ENCODE data around the gene REP15.
"Not testable (repeated sequence)": the region's sequence is repeated elsewhere in the genome, so short reads cannot be mapped to it uniquely, and the experiment has no call there.

The REP15 gene, protein sequence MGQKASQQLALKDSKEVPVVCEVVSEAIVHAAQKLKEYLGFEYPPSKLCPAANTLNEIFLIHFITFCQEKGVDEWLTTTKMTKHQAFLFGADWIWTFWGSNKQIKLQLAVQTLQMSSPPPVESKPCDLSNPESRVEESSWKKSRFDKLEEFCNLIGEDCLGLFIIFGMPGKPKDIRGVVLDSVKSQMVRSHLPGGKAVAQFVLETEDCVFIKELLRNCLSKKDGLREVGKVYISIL

DNA sequence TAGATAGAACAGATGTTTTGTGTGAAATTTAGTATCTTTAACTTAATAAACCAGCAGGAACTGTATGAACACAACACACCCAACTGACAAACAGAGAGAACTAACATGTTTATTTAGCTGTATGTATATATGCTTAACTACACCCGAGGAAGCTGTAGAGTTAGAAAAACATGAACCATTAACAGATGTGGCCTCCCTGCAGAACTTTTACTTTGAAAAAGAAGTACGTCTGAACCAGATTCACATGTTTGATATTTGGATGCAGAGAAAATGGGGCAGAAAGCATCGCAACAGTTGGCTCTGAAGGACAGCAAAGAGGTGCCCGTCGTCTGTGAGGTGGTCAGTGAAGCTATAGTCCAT lies at the start of gene REP15:
REP15 (plus strand) TSS at position 155 of the 360 bp plus-strand sequence; CDS start at position 271, 116 bp downstream.
- DNase-seq (ENCODE audit: insufficient read length, low spot score), result no peak
- no peak for FAIRE-seq

DNA sequence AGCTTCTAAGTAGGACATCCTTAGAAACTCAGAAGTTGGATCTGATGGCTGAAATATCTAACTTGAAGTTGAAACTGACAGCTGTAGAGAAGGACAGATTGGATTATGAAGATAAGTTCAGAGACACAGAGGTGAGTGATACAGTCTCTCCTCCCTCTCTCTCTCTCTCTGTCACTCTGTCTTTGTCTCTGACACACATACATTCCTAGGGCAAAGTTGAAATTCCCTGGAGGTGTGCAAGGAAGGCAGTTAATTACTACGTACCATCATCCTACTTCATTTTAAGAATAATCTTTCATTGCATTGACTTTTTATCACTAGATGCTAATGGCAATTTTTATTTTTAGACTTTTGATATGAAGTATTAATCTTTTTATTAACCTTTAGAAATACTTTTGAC lies 46.2 kb upstream of the REP15 start:
- no peak for DNase-seq (ENCODE audit: insufficient read length, low spot score)
- FAIRE-seq, result no peak

DNA sequence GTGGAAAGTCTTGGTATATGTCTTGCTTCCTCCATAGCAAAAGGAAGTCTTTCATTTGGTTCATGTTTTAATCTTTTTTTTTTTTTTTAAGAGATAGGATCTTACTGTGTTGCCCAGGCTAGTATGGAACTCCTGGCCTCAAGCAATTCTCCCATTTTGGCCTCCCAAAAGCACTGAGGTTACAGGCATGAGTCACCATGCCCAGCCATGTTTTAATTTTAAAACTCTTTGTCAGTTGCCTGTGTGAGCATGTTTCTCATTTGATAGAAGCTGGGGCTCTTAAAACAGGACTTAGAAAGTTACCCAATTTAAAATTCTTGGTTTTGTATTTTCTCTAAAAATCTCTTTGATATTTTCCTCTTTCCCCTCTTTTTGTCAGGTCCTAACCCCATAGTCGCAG lies 45.0 kb upstream of the REP15 start:
- FAIRE-seq, result no peak
- no peak for DNase-seq (ENCODE audit: insufficient read length, low spot score)

DNA sequence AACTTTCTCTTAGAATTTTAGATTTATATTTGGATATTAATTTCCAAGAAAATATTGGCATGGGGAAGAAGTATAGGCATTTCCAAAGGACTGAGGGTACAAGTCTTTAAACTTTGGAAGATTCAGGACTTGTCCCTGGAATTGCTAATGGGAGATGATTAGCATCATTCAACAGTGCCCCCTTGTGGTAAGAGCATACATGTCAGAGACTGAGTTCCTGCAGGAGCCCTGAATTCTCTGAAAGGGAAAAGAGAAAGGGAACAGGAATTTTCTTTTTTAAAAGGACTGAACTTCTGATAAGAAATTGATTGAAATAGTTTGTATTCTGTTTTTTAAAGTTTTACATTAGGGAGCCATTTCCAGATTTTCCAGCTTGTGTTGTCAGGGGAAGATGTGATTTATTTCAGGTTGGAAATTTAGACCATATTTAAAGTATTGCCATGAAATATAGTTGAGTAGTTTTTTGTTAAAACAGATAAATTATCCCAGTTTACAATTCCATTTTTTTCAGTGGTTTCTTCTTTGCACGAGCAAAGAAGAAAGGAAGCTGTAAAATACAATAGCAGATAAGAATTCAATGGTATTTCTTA lies 44.0 kb upstream of the REP15 start:
- FAIRE-seq, result peak; percentile 82

DNA sequence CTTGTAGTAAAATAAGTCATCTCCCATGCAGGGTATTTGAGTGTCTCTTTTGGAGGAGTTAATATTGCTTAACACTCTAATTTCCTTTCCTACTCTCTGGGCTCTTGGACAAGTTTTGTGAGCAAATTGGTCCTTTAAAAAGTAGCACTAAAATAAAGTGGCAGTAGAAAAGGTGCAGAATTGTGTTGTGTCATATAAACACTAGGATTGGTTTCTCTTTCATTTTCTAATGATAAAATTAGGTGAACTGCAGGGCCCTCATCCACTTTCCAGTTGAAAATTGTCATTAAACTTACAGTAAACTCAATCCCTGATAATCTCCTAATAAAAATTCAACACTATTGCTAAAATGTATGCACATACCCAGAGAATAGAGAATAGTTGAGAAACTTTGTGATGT lies 42.6 kb upstream of the REP15 start:
- DNase-seq (ENCODE audit: insufficient read length, low spot score) (no peak), FAIRE-seq (peak; percentile 77)

More for the DNA sequence above, 44.0 kb upstream of the REP15 start:
- DNase-seq (ENCODE audit: insufficient read length, low spot score), result peak; percentile 8

DNA sequence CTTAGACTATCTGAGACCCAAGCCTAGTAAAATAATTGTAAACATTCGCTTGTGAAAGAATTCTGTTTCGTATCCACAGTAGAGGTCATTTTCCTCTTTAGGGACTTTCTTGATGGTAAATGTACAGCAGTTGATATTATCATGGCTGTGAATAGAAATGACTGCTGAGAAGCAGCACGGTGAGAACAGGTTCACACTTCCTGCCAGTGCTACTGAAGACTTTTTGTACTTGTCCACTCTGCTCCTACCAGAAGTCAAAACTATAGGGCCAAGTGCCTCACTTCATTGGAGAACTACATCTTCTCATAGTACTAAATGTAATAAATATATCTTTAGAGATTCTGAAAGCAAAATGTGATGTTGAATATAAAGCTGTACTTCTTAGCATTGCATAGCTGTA lies 40.8 kb upstream of the REP15 start:
- not testable (repeated sequence) for DNase-seq (ENCODE audit: insufficient read length, low spot score); FAIRE-seq

DNA sequence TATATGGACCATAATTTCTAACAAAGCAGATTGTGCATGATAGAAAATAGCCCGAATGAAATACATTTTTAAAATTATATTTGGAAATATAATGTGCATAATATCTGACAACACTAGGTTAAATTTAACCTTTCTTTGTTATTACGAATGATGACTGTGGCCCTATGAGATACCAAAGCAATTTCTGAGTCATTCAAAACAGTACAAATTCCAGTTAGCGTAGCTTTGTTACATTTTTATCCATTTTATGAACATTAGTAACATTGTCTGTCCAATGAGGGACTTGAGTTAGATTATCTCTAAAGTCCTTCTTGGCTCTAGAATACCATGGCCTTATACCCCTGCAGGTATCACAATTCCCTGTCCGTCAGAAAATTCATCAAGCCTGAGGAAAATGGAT lies 39.0 kb upstream of the REP15 start:
- FAIRE-seq (no peak), DNase-seq (ENCODE audit: insufficient read length, low spot score) (no peak)

DNA sequence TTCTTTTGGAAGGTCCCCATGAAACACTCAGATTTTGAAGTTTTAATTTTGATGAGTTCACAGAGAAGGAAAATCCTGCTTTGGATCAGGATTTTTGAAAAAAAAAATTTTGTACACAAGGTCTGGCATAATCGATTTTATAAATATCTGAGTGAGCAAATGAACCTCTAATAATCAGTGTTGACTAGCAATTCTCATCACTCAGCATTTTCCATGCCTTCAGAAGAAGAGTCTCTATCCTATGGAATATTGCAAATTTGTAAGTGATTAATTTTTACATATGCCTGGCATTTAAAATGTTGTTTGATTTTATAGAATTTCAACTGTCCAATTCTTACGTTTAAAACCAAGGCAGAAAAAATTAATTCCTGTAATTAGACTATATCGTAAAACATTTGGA lies 30.5 kb upstream of the REP15 start:
- FAIRE-seq, result no peak
- no peak for DNase-seq (ENCODE audit: insufficient read length, low spot score)

DNA sequence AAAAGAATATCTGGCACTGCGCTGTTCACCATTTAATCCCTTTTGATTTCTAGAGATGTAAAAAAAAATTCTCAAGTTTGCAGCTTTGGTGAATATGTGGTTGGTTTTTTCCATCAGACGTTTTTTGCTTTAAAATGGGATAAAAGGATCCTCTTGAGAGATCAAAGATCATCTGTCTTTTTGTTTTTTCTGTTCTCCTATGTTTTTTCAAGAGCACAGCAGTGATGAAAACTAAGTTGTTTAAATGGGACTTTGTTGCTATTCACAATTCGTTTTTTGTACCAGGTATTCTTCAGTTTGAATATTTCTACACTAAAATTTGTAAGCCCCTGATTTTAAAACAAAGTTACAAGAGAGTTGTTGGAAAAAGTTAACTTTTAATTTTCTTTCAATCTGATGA lies 29.7 kb upstream of the REP15 start:
- FAIRE-seq (no peak), DNase-seq (ENCODE audit: insufficient read length, low spot score) (no peak)

DNA sequence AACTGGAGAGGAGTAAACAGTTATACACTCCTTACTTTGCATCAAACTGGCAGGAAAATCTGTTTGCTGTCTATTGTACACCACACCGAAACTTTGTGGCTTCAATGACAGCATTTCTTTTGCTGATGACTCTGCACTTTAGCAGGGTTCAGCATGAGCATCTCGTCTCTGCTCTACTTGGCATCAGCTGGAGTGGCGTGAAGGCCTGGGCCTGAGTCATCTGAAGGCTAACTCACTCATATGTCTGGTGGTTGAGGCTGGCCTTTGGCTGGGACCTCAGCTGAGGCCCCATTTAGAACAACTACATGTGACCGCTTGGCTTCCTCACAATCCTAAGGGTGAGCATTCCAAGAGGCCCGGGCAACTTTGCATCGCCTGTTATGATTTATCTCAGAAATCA lies 28.7 kb upstream of the REP15 start:
- FAIRE-seq, result no peak
- DNase-seq (ENCODE audit: insufficient read length, low spot score), result no peak

DNA sequence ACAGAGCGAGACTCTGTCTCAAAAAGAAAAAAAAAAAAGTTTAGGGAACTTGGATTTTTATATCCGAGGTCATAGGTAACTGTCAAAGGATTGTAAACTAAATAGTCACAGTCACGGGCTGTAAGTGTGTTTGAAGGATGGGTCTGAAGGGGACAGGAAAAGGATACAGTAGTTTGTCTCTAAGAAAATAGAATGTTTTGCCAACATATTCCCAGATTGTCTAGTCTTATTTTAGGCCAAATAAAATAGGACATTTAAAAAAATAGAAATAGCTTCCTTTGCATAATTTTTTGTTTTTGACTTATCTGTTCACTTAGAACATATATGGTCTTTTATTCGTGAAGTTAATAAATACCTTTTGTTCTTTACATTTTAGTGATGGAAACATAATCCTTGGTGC lies 24.2 kb upstream of the REP15 start:
- DNase-seq (ENCODE audit: insufficient read length, low spot score) (no peak), FAIRE-seq (no peak)

DNA sequence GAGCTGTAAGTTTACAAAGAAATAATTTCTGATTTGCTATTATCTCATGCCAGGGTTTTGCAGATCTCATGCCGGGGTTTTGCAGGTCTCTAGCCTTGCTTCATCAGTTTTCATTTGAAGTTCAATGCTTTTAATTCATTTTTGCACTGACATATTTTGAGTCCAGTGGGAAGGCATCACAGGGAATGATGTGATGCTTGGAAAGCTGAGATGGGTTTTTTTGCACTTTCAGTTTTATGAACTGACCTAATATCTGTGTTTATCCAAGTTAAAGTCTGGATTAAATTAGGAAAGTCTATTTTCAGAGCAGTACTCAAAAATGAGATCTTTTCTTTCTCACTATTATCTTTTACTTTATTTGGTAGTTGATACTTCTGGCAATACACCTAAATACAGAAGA lies 23.6 kb upstream of the REP15 start:
- peak; percentile 58 for FAIRE-seq
- DNase-seq (ENCODE audit: insufficient read length, low spot score), result no peak

DNA sequence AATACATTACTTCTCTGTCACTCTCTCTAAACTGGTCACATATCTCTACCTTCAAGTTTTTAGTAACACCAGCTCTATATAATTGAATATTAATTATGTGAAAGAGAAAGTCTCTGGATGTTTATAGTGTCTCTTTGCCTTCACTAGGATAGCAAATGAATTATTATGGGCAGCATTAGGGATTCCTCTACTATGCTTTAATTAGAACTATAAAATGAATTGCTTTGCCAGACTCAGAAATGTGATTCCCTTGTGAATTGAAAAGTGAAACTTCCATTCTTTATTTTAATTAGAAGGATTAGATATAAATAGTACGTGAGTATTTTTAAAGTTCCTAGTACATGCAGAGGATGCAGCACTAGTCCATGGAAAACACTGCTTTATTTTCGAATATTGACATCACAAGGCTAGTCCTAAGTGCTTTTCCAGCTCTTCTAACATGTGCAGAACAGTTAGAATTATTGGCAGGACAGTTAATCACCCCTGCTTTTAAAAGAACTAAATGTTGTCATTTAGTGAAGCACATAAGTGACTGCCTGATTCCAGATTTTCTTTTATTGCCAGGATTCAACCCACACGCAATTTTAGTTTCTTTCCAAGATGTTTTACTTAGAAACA lies 23.0 kb upstream of the REP15 start:
- FAIRE-seq (no peak), DNase-seq (ENCODE audit: insufficient read length, low spot score) (no peak)

DNA sequence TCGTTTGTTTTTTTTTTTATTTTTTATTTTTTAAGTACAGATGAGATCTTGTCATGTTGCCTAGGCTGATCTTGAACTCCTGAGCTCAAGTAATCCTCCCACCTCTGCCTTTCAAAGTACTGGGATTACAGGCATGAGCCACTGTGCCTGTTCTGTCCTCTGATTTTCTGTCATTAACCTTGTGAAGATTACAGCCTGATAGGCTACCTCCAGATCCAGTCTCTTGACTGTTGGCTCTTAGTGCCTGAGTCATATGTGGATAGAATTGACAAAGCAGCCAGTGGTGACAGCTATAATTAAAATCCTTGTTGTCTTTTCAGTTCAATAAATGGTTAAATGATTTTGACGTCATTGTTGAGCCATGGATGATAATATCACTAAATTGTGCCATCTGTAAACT lies 21.3 kb upstream of the REP15 start:
- no peak for DNase-seq (ENCODE audit: insufficient read length, low spot score)
- no peak for FAIRE-seq

DNA sequence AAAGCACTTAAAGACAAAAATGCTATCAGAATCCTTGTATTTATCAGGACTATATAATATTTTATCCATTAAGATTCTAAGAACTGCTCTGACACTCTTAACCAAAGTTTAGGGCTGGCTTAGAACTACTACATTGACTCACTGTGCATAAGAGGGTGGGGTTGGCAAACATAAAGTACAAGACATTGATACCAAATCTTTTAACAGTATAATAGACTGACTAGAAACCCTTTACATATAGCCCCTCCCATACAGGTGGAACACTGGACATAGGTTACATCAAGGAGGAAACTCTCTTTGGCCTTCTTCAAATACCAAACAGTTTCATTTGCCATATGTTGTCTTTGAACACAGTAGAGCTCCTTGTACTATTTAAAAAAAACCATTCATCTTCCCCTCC lies 15.6 kb upstream of the REP15 start:
- no peak for FAIRE-seq
- DNase-seq (ENCODE audit: insufficient read length, low spot score), result no peak

DNA sequence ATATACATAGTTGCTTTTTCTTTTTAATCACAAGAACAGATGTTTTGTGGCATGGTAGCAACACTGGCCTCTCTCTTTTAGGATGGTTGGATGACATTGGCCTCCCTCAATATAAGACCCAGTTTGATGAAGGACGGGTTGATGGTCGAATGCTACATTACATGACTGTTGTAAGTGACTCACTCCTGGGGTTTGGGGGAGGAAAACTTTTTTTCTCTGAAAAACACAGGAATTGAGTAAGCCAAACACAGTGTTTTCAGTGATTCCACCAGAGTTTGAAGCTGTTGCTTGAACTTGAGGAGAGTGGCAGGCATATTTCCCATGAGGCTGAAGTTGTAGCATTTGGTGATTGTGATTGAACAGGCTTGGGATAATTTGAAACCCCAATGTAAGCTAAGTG lies 13.7 kb upstream of the REP15 start:
- DNase-seq (ENCODE audit: insufficient read length, low spot score) (no peak), FAIRE-seq (no peak)

DNA sequence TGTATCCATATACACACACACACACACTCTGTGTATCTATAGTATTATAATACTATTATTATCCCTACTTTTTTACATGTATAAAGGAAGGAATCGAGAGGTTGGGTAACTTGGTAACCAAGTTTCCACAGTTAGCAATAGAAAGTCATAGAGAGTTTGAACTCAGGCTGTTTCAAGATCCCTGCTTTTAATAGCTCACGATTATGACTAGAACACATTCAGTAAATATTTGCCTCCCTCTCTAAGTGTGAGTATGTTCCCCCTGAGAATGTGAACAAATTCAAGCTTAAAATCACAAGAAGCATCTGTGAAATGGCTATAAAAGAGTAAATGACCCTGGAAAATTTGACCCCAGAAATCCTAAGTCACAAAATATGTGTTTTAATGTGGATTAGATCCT lies 11.0 kb upstream of the REP15 start:
- no peak for FAIRE-seq
- no peak for DNase-seq (ENCODE audit: insufficient read length, low spot score)

DNA sequence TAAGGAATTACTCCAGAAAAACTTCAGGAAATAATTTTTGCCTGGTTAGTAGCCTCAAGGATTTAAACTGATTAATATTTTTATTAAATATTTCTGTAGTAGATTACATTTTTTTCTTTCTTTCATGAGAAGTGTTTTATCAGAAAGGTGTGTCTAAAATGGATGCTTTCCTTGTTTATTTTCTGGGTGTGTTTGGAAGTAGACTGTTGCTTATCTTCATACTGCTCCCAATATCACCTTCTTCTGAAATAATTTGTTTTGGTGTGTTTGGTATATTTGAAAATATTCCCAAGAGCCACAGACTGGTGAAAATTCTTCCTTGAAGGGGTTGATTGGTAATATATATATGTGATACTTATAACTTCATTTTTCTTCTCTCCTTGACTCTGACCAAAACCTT lies 10.1 kb upstream of the REP15 start:
- FAIRE-seq, result no peak
- DNase-seq (ENCODE audit: insufficient read length, low spot score), result no peak

DNA sequence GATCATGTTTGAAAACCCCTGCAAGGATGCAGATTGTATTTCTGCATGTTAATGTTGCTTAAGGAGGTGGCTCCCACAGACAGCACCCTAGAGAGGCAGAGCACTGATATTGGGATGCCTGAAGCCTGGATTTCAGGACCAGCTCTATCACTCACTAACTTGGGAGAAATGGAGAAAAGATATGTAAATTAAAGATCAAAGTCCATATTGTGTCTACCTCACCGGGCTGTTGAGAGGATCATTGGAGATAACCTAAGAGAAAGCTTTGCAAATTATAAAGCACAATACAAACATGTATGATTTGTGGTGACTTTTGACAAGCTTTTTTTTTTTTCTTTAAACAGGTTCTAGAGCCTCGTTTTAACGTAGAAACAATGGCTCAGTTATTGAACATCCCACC lies 7.6 kb upstream of the REP15 start:
- no peak for DNase-seq (ENCODE audit: insufficient read length, low spot score)
- no peak for FAIRE-seq

DNA sequence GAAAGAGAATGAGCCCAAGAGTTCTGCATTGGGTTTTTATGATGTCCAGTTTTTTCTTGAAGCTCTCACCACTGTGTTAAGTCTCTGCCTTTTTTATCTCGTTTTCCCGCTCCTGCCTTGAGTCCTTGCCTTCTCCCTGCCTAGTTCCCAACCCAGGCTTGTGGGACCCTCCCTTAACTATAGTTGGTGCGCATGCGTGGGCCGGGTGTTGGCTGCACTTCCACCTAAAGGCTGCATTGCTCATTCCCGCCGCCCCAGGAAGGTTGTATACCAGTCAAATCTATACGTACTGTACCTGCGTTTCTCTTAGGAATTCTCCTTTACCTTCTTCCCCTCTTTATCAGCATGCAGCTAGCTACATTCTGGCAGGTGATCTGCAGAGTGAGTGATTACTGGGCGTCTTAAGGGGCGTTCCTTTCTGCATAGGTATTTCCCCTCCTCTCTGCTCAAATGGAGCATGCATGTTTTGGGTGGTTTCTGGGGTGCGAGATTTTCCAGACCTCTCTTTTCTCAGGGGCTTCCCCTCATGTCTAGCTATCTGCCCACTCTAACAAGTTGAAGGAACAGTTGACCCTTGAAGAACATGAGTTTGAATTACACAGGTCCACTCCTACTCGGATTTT lies 6.6 kb upstream of the REP15 start:
- no peak for DNase-seq (ENCODE audit: insufficient read length, low spot score)
- FAIRE-seq, result no peak

DNA sequence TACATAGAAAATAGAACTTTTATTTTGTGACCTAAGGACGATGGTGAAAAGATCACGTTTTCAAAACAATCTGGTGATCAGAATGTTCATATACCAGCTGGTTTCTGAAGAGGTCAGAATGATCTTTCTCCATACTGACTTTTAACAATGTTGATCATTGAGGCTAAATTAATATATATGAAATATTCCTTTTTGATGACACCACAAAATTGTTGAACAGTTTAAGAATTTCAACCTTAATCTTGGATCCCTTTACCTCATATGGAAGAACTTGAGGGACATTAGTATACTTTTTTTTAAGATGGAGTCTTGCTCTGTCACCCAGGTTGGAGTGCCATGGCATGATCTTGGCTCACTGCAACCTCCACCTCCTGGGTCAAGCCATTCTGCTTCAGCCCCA lies 2.8 kb upstream of the REP15 start:
- no peak for FAIRE-seq

More for the DNA sequence above, 2.8 kb upstream of the REP15 start:
- DNase-seq (ENCODE audit: insufficient read length, low spot score), result no peak

Data from GM19239 (cell line).